ENCODE data around the gene TAPT1.
A peak's percentile ranks its signal among the peaks of the same experiment; 100 is the strongest.

TAPT1 gene

GRCh38 chr4:16205298-16206164 is 20.7 kb downstream of the TAPT1 start:
- no peaks in the 10 kb centered on the region for H3K9me3 ChIP-seq (ENCODE audit: low read length)
- H3K4me2 ChIP-seq (ENCODE audit: low read length), result peak overlapping the region; percentile 41
- no peaks in the 10 kb centered on the region for H3K79me2 ChIP-seq (ENCODE audit: insufficient read depth, low read length)
- no peaks in the 10 kb centered on the region for H3K9me2 ChIP-seq (ENCODE audit: low read depth, low read length)
- H3K4me3 ChIP-seq (ENCODE audit: low read depth, low read length, poor library complexity, severe bottlenecking), result no peak overlapping the region
- no peaks in the 10 kb centered on the region for H4K20me1 ChIP-seq (ENCODE audit: insufficient read depth, low read length)
- H3K36me3 ChIP-seq (ENCODE audit: insufficient read depth, low read length), result no peaks in the 10 kb centered on the region; the same call in 1 of the 2 replicates
- H3K9ac ChIP-seq (ENCODE audit: low read length), result no peak overlapping the region
- H2AFZ ChIP-seq (ENCODE audit: low read length), result no peak overlapping the region
- H3F3A ChIP-seq (ENCODE audit: insufficient read depth, low read length), result no peaks in the 10 kb centered on the region
- peaks cover 9% of the 10 kb centered on the region for H3K4me1 ChIP-seq (ENCODE audit: insufficient read depth, low read length, severe bottlenecking)
- TF ChIP-seq CTCF (IDR thresholded peaks at IDR 0.05; ENCODE audit: low read length), result peak; percentile 49
- no peak for TF ChIP-seq EZH2 (IDR thresholded peaks at IDR 0.05; ENCODE audit: borderline replicate concordance, low read length)
- no peak overlapping the region for H3K27ac ChIP-seq (ENCODE audit: low read depth, low read length, poor library complexity, severe bottlenecking)
- H3K27me3 ChIP-seq (ENCODE audit: insufficient read depth, low read length), result no peaks in the 10 kb centered on the region

GRCh38 chr4:16204505-16204904 is 21.8 kb downstream of the TAPT1 start:
- no peaks in the 10 kb centered on the region for H4K20me1 ChIP-seq (ENCODE audit: insufficient read depth, low read length)
- no peaks in the 10 kb centered on the region for H3K9me3 ChIP-seq (ENCODE audit: low read length)

GRCh38 chr4:16203083-16203482 is 23.2 kb downstream of the TAPT1 start:
- no peak overlapping the region for H3K9ac ChIP-seq (ENCODE audit: low read length)
- H3K27me3 ChIP-seq (ENCODE audit: insufficient read depth, low read length), result no peaks in the 10 kb centered on the region
- no peak overlapping the region for H3K4me3 ChIP-seq (ENCODE audit: low read depth, low read length, poor library complexity, severe bottlenecking)
- no peak for TF ChIP-seq EZH2 (IDR thresholded peaks at IDR 0.05; ENCODE audit: borderline replicate concordance, low read length)
- TF ChIP-seq CTCF (IDR thresholded peaks at IDR 0.05; ENCODE audit: low read length), result no peak
- no peaks in the 10 kb centered on the region for H3K79me2 ChIP-seq (ENCODE audit: insufficient read depth, low read length)
- H4K20me1 ChIP-seq (ENCODE audit: insufficient read depth, low read length), result no peaks in the 10 kb centered on the region
- H3K9me2 ChIP-seq (ENCODE audit: low read depth, low read length), result no peaks in the 10 kb centered on the region
- no peak overlapping the region for H3K27ac ChIP-seq (ENCODE audit: low read depth, low read length, poor library complexity, severe bottlenecking)
- H3K36me3 ChIP-seq (ENCODE audit: insufficient read depth, low read length), result no peaks in the 10 kb centered on the region; the same call in 1 of the 2 replicates
- H3K4me1 ChIP-seq (ENCODE audit: insufficient read depth, low read length, severe bottlenecking), result peaks cover 9% of the 10 kb centered on the region
- no peaks in the 10 kb centered on the region for H3F3A ChIP-seq (ENCODE audit: insufficient read depth, low read length)
- no peak overlapping the region for H3K4me2 ChIP-seq (ENCODE audit: low read length)
- H2AFZ ChIP-seq (ENCODE audit: low read length), result no peak overlapping the region
- no peaks in the 10 kb centered on the region for H3K9me3 ChIP-seq (ENCODE audit: low read length)

More at GRCh38 chr4:16204505-16204904, 21.8 kb downstream of the TAPT1 start:
- no peak overlapping the region for H3K4me3 ChIP-seq (ENCODE audit: low read depth, low read length, poor library complexity, severe bottlenecking)
- no peak overlapping the region for H3K4me2 ChIP-seq (ENCODE audit: low read length)
- no peaks in the 10 kb centered on the region for H3K27me3 ChIP-seq (ENCODE audit: insufficient read depth, low read length)
- H3F3A ChIP-seq (ENCODE audit: insufficient read depth, low read length), result no peaks in the 10 kb centered on the region
- peaks cover 9% of the 10 kb centered on the region for H3K4me1 ChIP-seq (ENCODE audit: insufficient read depth, low read length, severe bottlenecking)
- H3K27ac ChIP-seq (ENCODE audit: low read depth, low read length, poor library complexity, severe bottlenecking), result no peak overlapping the region
- no peak overlapping the region for H3K9ac ChIP-seq (ENCODE audit: low read length)
- TF ChIP-seq EZH2 (IDR thresholded peaks at IDR 0.05; ENCODE audit: borderline replicate concordance, low read length), result no peak
- no peak for TF ChIP-seq CTCF (IDR thresholded peaks at IDR 0.05; ENCODE audit: low read length)
- no peaks in the 10 kb centered on the region for H3K79me2 ChIP-seq (ENCODE audit: insufficient read depth, low read length)
- no peaks in the 10 kb centered on the region for H3K9me2 ChIP-seq (ENCODE audit: low read depth, low read length)
- H3K36me3 ChIP-seq (ENCODE audit: insufficient read depth, low read length), result no peaks in the 10 kb centered on the region; the same call in 1 of the 2 replicates
- no peak overlapping the region for H2AFZ ChIP-seq (ENCODE audit: low read length)

Data from OCI-LY1 (cell line).